Inferior parietal cortex (tissue), 1 donor: ENCODE measurements around the gene PALM.

ENCODE experiments used
- DNase-seq: peaks from one replicate; pipeline ENCODE4 v3.0.0-alpha.2; 2016; ENCODE audit errors: extremely low spot score

Gene PALM

DNA sequence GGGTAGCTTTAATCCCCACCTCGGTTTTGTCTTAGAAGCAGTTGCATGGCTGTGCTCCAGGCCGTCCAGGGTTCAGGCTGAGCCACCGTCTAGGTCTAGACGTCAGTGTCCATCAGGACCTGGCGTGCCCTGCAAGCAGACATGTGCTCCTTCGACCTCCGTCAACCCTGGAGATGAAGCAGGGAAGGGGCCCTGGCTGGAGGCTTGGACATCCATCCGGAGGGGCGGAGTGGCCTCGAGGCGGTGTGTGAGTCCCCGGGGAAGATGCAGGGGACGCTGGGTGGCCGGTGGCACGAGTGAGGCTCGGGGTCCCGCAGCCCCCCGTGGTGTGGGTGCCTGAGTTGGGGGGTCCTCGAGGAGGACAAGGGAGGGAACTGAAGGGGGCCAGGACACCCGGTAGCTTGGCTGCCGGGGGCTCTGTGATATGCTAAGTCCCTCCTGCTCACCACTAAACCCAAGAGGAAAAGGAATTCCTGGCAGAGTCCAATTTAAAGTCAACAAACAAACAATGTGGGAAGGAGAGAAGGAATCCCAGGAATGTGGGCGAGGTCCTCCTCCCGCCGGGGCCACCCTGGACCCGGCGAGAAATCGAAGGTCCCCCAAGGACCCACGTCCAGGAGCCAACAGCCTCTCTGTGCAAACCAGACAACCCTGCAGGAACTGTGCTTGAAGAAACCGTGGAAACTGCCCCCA lies 73.6 kb downstream of the PALM start:
- DNase-seq = no peak

DNA sequence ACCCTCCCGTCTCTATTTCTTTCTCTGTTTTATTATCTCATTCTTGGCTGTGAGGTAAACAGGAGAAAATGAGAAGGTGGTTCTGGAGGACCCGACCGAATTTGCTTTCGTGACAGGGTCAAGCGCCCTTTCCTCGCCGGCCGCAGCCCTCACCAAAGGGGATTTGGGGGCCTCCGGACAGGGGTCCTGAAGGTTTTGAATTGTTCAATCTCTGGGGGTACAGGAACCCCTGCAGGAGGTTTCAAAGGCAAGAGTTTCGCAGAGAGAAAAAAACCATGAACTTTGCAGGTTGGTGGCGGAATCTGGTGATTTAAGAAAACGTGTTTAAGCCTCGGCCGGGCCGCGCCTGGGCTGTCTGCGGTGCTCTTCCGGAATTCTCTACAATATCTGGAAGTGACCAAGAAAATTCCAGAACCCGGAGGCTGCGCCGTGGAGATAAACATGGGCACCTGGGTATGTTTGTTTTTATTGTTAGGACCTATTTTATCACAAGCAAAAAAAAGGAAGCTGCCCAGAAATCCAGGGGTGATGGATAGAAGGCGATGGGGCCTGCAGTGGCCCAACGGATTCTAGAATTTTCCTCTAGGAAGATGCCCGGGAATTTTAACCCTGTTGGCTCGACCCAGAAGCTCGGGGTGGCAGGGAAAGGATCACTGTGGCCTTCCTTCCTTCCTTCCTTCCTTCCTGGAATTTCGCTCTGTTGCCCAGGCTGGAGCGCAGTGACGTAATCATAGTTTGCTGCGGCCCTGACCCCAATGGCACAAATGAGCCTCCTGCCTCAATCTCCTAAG lies 74.3 kb downstream of the PALM start:
- DNase-seq = no peak

DNA sequence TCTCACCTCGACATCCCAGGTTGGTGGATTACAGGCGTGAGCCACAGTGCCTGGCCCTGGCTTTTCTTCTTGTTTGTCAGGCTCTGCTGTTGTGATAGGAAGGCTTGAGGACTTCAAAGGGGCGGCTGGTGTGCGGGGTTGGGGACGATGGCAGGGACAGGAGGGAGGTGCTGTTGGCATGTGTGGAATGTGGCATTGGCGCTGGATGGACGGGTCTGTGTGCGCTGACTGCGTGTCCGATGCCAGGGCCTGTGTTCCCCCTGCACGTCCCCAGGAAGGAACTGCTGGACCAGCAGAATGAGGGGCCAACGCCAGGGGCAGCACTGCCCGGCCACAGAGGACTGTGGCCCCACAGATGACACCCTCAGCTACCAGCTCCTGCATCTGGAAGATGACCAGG lies 75.8 kb downstream of the PALM start:
- no peak for DNase-seq

DNA sequence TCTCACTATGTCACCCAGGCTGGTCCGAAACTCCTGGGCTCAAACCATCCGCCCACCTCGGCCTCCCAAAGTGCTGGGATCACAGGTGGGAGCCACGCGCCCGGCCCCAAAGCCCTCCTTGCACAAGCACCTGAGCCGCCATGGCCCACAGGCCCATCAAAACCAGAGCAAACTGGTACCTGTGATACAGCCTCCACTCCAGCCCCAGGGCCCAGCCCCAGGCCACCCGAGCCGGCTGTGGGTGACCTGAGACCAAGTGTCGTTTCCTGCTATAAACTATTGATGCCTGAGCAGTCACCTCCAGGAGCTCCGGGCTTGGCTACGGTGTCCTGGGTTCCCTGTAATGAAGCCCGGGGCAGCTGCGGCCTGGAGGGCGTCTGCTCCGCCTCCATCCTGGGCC lies 78.8 kb downstream of the PALM start:
- no peak for DNase-seq

GRCh38 chr19:788686-788982 lies 79.9 kb downstream of the PALM start:
- DNase-seq = no peak

- DNase-seq = no peak
These were observed 80.4 kb downstream of the PALM start for GRCh38 chr19:788983-789700.

DNA sequence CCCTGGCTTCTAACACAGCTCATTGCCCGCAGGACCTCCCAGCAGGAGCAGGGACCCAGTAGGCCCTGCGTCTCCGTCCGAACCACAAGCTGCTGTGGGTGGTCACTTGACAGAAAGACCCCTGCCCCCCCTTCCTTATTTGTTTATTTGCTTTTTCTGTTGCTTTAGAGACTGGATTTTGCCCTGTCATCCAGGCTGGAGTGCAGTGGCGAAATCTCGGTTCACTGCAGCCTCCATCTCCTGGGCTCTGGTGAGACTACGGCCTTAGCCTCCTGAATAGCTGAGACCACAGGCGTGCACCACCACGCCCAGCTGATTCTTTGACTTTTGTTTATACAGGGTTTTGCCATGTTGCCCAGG lies 80.9 kb downstream of the PALM start:
- DNase-seq = no peak

- no peak for DNase-seq
These were observed 82.4 kb downstream of the PALM start for GRCh38 chr19:791007-791566.

- DNase-seq = no peak
These were observed 83.0 kb downstream of the PALM start for GRCh38 chr19:791567-792305.

- DNase-seq = no peak
These were observed 83.7 kb downstream of the PALM start for GRCh38 chr19:792306-792885.

DNA sequence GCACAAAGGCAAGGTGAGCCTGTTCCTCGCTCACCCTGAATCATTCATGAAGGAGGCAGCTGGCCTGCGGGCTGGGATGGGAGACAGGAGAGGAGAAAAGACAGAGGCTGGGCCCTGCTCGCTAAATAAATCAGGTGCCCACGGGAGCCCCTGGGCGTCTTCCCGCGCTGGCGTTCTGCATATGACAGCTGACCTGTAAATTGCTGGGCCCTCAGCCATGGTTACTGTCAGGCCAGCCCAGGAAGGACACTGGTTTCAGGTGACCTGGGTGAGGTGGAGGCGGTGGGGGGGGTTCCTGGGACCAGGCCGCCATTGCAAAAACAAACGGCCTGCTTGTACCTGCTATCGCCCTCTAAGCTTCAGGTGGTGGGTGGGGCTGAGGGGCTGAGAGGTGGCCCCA lies 85.1 kb downstream of the PALM start:
- DNase-seq = no peak

GRCh38 chr19:795073-795611 lies 86.4 kb downstream of the PALM start:
- no peak for DNase-seq

DNA sequence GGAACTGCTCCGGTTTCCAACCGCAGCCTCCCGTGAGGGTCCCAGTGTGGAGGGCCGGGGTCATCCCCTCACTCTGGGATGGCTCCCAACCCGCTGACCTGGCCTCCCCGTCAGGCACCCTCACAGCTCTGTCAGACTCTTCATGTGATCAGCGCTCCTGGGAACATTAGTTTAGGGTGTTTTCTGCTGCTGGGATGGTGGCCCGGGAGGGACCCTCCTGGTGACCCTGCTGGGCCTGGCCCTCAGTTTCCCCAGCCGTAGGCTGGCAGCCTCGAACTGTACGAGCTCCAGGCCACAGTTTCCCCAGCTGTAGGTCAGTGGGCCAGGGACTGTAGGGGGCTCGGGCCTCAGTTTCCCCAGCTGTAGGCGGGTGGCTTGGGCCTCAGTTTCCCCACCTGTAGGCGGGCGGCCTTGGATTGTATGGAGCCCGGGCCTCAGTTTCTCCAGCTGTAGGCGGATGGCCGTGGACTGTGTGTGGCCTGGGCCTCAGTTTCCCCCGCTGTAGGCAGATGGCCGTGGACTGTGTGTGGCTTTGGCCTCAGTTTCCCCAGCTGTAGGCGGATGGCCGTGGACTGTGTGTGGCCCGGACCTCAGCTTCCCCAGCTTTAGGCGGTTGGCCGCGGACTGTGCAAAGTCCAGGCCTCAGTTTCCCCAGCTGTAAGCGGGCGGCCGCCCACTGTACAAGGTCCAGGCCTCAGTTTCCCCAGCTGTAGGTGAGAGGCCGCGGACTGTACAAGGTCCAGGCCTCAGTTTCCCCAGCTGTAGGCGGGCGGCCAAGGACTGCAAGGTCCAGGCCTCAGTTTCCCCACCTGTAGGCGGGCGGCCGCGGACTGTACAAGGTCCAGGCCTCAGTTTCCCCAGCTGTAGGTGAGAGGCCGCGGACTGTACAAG lies 87.2 kb downstream of the PALM start:
- DNase-seq = no peak

GRCh38 chr19:796692-797527 lies 88.2 kb downstream of the PALM start, which contains the start of gene PTBP1:
PTBP1 (plus strand) TSS chr19:797452; CDS start chr19:797498, 46 bp downstream.
- peak; percentile 100 for DNase-seq
